ENCODE data around the gene AXL.

Gene AXL

GRCh38 chr19:41310033-41310831 lies 91.2 kb downstream of the AXL start, which contains the start of gene CCDC97:
Gene CCDC97 (plus strand): TSS chr19:41310172. CDS start chr19:41310311, 139 bp downstream.
- no peak for FAIRE-seq

- FAIRE-seq: no peak
Measured at GRCh38 chr19:41311072-41311471, 92.0 kb downstream of the AXL start.

All from islet of Langerhans (tissue), 1 donor.